ENCODE results near the gene TAL1.

TAL1 gene

DNA sequence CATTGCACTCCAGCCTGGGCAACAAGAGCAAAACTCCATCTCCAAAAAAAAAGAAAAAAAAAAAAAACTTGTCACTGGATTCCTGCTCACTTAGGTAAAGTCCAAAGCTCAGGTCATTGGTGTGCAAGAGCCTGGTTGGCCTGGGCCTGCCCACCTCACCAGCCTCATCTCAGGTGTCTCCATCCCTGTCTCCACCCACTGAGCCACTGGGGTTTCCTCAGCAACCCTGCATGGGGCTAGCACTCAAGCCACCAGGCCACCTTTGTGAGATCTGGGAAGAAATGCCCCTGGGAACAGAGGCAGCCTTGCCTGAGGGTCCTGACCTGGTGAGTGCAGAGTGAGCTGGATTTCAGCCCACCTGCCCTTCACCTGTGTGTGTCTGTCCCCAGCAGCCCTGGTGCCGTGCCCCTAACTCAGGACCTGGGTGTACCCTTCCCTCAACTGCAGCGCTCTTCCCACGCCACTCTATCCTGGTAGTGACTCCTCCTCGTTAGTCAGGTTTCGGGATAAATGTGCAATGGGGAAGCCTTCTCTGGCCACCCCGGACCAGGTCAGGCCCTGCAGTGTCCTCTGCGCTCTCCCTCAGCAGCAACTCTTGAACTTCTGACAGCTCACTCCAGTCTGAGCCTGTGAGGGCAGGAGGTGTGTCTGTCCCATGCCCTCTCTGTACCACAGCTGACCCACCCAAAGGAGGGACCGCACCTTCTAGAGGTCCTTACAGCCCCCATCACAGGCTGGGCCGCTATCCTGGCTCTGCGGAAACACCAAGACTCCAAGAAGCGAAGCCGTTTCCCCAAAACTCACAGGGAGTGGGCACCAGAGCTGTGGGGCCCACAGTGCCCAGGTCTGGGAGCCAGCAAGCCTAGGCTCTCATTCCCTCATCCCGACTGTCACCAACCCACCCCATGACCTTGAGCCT is 45.5 kb downstream of the TAL1 start:
- DNase-seq, result no peak

DNA sequence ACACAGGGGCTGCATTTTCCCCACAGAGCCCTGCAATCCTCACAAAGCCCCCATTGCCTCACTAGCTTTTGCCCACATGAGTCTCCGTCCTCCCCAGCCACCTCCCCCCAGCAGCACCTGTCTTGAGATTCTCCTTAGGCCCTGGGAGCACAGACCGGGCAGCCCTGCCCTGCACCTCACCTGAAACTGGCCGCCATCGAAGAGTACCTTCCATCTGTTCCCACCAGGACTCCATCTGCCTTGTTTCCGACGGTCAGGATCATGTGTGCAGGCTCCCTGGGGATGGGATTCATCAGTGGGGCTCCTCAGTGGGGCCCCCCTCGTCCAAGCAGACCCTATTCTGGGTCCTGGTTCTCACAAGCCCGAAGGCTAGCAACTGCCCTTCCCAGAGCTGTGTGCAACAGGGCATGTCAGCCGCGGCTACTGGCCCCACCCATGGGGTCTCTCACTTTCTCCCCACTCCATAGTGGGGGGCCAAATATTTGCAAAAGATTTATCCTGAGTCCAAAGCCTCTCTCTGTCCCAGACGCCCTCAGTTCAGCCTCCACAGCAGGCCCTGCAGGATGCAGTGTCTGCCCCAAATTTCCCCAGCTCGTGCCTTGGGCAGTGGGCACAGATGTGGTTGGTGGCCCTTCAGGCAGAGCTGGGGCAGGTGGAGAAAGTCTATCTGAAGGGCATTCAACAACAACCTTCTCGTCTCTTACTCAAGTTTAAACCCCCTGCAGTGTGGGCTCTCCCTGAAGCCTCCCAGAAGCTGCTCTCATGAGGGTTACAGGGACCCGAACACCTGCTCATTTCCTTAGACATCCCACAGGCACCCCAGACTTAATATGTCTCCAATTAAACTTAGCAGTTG is 47.0 kb downstream of the TAL1 start:
- no peak for DNase-seq

DNA sequence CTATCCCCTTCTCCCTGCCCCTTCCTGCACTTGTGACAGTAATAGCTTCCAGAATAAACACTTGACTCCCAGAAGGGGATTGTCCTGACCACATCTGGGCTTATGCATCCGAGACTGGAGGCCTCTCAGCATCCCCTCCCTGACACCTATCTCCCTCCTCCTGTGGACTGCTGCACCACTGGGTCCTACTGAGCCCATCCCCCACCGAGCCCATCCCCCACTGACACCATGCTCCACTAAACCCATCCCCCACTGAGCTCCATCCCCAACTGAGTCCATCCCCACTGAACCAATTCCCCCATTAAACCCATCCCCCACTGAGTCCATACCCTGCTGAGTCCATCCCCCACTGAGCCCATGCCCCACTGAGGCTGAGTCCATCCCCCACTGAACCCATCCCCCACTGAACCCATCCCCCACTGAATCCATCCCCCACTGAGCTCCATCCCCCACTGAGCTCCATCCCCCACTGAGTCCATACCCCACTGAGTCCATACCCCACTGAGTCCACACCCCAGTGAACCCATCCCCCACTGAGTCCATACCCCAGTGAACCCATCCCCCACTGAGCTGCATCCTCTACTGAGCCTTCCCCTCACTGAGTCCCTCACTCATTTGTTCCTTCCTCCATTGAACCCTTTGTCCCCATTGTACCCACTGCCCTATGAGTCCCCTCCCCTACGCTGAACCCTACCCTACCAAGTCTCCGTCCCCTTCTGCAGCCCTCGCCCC is 47.8 kb downstream of the TAL1 start:
- DNase-seq, result no peak

DNA sequence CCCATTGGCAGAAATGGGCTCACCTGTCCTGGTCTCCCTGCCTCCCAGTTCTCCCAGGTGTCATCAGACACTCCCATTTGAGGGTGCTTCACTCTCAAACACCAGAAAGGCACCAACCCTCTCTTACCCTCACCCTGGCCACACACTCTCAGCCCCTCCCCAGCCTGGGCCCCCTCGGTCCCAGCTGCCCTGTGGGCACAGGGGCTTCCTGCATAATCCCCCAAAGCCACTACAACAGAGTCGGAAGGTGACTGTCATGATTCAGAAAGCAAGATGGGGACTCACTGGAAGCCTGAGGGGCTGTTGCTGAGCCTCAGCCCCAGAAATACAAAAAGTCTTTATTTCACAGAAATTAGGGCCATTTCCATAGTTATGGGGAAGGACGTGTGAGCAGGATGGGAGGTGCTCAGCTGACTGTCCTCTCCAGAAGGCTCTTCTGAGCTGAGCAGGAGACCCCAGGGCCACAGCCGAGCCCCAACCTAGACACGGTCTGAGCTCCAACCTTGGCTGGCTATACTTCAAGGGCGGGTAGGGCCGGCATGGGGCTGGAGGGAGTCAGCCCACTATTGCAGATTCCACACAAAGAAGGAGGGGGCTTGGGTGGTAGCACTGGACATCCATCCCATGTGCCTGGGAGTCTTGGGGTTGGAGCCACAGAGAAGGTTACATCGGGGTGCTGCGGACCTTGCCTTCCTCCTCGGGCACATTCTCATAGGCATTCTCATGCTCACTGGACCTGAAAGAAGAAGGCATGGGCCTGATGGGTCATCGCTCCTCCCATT is 48.5 kb downstream of the TAL1 start:
- DNase-seq, result no peak

DNA sequence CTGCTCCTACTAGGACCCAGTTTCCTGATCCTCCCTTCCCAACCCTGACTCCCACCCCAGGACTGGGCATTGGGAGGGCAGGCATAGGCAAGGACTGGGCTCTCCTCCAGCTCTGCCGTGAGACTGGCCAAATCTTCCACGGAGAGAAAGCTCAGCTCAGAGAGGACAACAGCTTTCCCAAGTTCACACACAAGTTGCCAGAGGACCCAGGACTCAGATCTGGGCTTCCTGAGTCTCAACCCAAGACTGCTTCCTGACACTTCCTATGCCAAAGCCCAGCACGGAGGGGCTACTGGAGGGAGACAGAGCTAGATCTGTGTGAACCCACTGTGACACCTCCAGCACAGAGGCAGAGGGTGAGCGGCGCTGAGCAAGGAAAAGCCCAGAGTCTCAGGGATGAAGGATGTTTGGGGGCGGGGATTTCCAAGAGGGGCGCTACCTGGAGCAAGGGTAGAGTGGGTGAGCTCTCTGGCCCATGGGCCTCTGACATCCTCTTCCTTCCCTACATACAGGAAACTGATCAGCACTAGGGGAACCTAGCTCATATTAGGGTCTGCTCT is 49.3 kb downstream of the TAL1 start:
- DNase-seq, result no peak

DNA sequence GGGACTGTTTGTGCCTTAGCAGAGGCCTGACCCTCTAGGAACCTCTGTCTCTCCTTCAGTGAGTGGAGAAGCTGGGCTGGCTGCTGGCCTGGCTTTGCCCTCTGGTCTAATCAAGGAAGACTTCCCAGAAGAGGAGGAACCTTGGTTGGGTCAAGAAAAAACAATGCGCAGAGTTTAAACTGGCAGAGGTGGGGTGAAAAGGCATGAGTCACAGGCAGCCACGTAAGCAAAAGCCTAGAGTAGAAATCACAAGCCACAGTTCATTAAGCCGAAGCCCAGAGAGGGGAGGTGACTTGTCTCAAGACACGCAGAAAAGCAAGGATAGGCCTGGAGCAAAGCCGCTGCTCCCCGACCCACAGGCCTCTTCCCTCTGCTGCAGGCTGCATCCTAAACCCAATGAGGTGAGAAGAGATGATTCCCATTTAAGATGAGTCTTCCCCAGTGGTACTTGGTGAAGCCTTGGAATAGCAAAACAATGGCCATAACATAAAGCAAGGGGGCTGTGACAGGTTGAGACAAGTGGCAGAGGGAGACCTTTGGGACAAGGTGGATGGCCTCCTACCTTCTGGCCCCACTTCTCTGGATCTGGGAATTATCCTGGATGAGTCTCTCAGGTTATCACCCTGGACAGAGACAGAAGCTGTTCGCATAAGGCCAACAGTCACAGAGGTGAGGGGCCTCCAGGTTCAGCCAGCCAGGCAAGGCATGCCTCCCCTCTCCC is 49.9 kb downstream of the TAL1 start:
- no peak for DNase-seq

DNA sequence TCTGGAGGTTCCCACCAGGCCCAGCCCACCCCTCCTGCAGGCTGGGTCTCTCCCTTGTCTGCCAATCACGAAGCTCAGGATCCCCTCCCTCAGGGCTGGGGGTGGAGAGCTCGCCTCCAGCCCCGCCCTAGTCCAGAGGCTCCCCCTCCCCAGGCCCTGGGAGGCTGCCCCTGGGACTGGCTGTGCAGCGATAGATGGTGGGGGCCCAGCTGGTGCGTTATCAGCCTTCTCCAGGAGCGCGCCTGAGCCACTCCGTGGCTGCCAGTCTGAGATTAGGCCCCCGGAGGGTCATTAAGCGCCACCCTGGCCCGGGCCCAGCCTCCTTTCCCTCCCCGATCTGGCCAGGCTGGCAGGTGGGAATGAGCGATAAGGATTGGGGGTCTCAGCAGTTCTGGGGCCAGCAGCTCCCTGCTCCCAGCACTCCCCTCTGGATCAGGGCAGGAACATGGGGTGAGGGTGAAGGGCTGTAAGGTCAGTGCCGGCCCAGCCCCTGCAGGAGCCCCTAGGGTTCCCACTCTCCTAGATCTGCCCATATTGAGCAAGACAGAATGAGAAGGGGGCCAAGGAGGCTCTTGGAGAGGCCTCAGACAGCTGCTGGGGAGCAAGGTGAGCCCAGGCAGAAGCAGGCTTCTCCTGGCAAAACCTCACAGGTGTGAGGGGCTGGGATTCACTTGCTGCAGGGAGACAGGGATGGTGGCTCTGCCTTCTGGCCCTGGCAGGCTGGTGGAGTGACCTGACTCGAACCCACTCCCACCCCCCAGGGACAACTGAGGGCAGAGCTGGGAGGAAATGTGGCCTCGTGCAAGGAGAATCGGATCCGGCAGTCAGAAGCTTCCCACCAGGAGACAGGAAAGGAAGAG is 50.7 kb downstream of the TAL1 start:
- DNase-seq, result no peak

DNA sequence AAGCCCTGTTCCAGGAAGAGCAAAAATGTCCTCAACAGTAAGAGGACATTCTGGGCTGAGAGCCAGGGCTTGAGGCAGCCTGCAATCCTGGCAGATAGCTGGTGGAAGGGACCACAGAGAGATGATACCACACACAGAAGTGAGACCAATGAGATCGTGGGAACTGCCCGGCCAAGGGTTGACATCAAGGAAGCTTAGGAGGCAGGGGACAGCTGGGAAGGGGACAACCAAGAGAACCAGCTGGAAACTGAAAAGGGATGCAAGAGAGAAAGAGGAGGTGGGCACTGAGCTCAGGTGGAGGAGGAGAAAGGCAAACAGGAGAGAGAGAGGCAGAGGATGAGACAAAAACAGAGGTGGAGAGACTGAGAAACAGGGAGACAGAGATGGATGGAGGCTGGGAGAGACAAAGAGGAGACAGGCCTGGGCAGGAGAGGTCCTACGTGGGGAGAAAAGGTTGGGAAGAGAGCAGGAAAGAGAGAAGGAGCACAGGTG is 51.4 kb downstream of the TAL1 start:
- DNase-seq, result no peak

DNA sequence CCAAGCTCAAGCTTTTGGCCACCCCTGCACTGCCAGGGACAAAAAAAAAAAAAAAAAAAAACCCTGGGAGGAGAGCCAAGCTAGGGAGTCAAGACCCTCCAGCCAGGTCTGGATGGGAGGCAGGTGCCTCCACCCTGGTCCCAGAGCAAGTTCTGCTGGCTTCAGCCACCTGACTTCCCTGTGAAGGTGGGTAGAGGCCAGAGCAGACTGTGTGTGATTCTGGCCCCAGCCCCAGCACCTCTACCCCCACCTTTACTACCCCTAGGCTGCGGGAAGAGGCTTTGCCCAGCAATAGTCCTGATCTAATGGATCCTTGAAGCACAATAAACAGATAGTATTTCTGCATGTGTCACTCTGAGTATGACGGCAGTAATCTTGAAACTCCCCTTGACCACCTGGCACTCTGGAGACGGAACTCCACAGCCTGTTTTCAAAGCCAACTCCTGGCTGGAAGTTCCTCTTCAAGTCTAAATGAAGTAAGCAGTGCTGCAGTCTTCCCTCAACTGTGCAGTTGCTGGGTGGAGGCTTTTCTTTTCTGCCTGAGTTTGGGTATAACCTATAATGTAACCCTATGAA is 51.9 kb downstream of the TAL1 start:
- DNase-seq, result no peak

DNA sequence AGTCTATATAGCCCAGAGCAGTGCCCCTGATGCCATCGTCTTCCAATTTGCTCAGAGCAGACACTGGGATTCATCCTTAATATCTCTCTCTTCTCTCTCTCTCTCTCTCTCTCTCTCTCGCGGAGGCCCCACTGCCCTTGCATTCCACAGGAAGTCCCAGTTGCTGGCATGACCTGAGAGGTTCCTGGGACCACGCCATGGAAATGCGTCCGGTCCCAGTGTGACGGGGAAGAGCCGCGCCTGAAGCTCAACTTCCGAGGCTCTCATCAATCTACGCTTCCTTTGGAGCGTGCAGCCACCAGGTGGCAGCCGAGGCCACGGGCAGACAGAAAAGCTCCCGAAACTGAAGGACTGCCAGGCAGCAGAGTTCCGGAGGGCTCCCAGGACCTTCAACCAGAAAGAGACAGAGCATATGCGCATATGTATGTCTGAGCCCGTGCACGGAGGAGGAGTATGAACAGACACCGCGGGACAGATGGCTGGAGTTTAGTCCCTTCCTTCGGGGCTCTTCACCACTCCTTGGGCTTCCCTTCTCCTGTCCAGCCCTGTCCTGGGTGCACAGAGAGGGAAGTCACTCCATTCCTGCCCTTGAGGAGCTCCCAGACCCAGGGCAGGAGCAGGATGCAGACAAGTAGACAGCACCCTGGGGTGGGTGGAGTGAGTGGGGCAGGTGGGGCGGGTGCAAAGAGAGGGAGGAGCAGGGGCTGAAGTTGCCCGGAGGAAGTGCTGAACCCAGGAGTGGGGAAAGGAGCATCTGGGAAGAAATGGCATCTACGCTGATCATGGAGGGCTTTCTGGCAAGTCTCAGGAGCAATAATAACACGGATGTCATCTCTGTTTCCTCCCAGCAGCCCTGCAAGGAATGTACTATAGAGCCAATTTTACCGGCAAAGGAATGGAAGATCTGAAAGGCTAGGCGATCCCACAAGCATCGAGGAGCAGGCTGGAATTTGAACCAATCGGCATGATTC is 52.7 kb downstream of the TAL1 start:
- DNase-seq, result peak; percentile 64

DNA sequence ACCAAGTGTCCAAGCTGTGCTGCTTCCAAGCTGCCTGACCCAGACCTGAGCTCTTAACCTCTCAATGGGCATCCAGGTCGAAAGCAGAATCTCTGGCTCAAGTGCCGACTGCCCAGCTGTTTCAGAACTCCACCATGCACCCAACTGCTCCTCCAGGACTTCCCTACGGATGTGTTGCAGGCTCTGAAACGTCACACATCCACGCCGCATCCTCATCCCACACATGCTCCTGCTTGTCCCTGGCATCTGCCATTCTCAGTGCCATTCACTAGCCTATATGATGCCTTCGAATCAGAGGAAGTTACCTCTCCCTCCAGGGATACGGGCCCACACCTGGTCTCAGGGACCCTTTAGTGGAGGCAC is 53.4 kb downstream of the TAL1 start:
- no peak for DNase-seq

DNA sequence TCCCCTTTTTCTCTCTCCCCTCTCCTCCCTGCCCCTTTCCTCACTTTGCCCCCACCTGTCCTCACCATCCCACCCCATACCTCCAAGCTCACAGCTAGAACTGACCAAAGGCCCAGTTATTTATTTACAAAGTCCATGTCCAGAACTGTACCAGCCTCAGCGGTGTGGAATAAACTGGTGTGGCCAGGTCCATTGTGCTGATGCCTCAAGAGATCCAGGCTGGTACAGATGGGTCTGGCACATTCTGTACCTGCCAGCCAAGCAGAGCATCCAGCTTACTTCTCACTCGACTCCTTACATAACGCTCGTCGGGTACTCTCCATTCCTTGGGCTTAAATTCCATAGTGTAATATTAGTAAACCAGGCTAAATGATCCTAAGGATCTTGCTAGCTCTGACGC is 54.0 kb downstream of the TAL1 start:
- DNase-seq, result no peak

DNA sequence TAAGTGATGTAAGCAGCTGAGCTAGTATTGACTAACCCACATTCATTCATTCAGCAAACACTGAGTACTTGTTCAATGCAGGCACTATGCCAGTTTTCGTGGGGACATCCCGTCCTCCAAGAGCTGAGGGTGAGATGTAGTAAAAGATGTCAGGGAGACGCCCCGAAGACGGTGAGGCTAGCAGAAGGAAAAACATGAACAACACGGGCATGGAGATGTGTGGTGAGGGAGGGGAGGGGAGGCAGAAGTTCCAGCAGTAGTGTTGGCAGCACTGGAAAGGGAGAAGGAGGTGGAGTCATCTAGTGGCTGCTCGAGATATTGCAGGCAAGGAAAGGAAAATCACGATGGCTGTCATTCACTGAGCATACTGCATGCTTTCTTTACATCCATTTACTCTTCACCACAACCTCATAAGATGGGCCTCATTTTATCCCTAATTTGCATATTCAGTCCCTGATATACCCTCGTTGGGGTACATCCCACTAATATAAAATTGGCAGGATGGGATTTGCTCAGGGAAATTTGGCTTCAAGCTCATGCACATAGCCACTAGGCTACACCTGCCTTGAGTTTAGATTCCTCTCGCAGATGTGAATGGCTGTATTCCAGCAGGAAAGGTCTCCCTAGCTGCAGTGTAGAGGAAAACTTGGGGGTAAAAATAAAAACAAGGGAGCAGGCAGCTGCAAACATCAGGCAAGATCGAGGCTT is 56.6 kb downstream of the TAL1 start:
- DNase-seq, result no peak

DNA sequence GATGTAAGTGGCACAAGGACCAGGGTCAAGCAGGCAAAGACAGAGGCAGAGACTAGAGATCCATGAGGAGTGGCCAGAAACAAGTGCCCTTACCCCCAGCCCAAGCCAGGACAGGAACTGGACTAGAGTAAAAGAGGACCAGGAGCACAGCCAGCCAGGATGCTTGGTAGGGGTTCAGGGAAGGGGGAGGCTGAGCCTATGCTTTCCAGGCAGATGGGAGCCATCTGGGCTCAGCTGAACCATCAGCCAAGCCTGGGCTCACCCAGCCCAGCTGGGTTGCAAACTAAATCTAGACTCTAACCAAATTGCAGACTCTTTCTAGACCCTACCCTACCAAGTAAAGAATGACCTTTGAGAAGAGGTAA is 57.4 kb downstream of the TAL1 start:
- no peak for DNase-seq

DNA sequence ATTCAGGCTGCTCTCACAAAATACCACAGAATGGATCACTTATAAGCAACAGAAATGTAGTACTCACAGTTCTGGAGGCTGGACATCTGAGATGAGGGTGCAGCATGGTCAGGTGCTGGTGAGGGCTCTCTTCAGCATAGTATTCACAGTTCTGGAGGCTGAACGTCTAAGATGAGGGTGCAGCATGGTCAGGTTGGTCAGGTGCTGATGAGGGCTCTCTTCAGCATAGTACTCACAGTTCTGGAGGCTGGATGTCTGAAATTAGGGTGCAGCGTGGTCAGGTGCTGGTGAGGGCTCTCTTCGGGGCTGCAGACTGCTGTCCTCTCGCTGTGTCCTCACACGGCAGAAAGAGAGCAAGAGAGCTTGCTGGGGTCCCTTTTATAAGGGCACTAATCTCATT is 59.2 kb downstream of the TAL1 start:
- no peak for DNase-seq

Data from COR-L47 (cell line).